Stimulated activated CD4-positive, alpha-beta T cell treated with anti-CD3 and anti-CD28 coated beads, Interleukin-1b, Interleukin-23, amount 100 ng/mL, for 24 hours (primary cell): ENCODE results near the gene FPR1.
"Not testable (repeated sequence)": the region's sequence is repeated elsewhere in the genome, so short reads cannot be mapped to it uniquely, and the experiment has no call there.

Experiments used
- DNase-seq, 4 experiments: peaks; one replicate each; pipeline ENCODE4 v3.0.0-alpha.2; 2020; ENCODE audit warnings: low read depth in 4 of 4, low spot score in 1 of 4

The FPR1 gene

DNA sequence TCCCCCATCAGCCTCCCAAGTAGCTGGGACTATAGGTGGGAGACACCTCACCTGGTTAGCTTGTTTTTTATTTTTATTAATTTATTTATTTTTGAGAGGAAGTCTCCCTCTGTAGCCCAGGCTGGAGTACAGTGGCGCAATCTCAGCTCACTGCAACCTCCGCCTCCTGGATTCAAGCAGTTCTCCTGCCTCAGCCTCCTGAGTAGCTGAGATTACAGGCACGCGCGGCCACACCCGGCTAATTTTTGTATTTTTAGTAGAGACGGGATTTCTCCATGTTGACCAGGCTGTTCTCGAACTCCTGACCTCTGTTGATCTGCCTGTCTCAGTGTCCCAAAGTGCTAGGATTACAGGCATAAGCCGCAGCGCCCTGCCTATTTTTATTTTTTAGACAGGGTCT, 13.2 kb downstream of the FPR1 start:
- not testable (repeated sequence) for DNase-seq

DNA sequence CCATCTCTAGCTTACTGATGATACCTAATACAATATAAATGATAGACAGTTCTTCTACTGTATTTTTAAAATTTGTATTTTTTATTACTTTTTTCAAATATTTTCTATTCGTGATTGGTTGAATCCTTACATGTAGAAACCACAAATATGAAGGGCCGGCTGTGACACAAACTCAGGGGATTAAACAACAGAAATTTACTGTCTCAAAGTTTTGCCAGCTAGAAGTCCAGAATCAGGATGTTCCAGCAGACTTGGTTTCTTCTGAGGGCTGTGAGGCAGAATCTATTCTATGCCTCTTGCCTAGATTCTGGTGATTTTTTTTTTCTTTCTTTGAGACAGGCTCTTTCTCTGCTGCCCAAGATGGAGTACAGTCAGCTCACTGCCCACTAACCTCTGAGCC, 13.8 kb downstream of the FPR1 start:
- no peak for DNase-seq

DNA sequence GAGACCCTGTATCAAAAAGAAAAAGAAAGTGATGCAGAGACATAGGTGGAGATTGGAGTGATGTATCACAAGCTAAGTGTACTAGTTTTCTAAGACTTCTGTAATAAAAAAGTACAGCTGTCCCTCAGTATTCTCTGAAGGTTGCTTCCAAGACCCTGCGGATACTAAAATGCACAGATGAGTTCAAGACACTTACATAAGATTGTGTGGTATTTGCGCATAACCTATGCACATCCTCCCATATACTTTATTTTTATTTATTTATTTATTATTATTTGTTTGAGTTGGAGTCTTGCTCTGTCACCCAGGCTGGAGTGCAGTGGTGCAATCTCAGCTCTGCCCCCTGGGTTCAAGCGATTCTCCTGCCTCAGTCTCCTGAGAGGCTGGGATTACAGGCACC, 14.3 kb downstream of the FPR1 start:
- no peak for DNase-seq

DNA sequence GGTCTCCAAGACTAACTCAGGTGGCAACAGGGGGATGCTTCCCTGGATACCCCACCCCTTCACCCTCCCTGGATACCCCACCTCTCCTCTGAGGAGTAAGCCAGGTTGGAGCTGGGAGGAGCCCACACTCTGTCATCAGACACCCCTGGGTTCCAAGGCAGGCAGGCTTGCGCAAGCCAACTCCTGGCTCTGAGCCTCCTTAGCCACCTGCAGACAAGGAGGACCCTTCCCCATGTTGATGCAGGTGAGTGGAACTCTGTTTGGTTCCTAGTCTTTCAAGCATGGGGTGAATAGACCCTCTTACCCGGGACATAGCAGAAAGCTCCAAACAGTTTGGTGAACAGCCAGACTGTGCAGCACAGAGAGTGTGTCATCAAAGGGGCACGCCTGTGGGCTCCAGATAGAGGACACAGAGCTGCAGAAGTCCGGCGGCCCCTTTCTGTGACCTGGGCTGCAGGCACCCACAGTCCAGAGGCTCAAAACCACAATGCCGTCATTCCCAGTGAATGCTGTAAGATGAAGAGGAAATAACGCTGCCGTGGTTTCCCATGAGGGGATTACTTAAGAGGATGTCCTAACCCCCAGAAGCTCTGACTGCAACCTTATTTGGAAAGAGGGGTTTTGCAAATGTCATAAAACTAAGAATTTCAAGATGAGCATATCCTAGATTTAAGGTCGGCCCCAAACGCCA, 15.8 kb downstream of the FPR1 start:
- DNase-seq, result no peak

DNA sequence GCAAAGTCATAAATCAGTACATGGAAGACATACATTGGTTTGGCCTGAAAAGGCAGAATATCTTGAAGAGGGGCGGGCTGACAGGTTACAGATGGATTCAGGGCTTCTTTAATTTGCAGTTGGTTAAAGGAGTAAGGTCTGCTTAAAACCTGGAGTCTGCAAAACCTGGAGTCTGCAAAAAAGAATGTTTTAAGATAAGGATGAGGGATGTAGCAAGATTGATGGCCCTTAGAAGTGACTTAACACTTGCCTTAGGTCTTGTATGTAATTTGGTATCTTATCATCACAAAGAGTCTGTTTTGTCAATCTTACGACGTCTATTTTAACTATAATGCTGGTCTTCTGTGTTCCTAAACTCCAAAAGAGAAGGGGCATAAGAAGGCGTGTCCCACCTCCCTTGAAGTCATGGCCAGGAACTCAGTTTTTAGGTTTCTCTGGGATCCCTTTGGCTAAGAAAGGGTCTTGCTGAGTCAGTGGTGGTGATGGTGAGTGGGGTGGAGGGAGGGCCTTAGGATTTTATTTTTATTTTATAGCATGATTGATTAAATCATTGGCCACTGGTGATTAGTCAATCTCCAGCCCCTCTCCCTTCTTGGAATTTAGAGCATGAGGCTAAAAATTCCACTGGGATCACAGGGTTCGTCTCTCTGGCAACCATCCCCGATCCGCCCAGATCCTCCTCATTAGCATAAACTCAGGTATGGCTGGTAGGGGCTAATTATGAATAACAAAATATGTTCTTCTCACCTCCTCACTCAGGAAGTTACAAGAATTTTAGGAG, 17.7 kb downstream of the FPR1 start:
- no peak for DNase-seq

DNA sequence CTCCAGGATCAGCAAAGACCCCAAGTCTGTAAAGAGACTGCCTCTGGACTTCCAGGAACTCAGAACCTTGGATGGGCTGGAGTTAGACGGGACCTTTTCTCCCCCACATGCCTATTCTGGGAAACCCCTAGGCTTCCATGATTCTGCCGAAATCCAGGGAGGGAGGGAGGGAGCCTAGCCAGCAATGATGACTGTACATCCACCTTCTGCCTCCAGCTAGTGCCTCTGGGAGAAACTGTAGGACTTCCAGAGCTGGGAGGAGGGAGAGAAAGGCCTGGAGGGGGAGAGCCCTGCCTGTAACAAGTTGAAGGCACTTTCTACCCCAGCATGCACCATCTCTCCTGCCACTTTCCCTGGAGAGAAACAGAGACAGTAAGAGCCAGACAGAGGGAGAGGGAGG, 21.9 kb downstream of the FPR1 start:
- no peak for DNase-seq

DNA sequence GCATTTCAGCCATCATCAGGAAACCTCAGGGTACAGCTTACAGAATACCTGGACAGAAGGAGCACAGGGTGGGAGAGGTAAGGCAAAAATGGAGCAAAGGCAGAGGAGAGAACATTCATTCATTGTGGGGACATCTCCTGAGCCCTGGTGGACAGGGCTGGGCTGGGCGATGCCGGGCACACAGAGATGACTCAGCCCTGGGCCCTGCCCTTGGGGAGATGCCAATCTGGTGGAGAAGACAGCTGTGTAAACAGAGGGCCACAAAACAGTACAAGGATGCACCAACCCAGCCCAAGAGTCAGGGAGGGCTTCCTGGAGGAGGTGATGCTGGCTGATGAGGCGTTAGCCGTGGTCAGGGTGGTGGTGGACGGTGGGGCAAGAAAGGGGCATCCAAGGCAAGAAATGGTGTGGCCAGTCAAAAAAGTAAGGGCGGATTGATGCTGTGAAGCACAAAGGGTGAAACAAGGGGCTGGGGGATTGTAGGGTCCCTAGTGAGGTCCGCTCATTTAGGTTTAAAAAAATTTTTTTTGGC, 24.3 kb downstream of the FPR1 start:
- DNase-seq, result no peak

DNA sequence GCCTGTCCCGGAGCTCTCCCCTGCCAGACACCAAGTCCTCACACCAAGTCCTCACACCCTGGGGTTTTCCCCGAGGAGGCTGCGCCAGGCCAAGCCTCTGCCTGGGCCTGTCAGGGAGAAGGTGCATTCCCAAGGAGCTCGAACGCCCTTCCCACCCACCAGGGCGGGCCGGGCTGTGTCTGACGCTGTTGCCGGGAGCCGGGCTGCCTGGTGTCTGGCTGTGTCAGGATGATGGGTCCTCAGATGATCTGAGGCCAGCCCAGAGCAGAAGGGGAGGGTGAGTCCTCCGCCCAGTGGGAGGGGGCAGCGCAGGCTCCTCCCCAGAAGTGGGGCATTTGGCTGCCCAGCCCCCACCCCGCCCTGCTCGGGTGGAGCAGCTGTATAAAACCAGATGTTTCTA, 25.6 kb downstream of the FPR1 start:
- no peak for DNase-seq

DNA sequence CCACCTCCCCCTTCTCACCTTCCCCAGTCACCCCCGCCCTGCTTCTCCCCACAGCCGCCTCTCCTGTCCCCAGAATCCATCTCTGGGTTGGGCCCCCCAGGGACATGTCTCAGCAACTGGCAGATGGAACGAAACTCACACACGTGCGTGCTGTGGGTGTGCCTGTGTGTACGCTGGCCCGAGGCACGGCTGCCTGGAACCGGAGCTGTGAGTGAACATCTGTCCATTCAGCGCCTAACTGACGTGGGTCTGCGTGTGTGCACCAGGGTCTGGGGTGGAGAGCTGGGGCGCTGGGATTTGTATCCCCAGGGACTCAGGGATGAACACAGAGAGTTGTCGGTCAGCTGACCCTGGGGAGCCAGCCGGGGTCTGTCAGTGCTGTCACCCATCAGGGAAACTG, 27.1 kb downstream of the FPR1 start:
- no peak for DNase-seq

DNA sequence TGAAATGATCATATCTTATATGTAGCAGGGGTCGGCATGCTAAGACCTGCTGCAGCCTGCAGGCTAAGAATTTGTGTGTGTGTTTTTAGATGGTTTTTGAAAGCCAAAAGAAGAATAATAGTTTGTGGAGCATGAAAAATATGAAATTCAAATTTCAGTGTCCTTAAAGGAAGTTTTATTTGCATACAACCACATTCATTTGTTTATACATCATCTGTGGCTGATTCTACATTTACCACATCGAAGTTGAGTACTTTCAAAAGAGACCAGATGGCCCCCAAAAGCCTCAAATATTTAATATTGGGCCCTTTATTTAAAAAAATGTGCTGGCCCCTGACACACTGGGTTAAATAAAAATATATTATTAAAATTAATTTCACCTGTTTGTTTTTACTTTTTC, 29.2 kb downstream of the FPR1 start:
- no peak for DNase-seq

DNA sequence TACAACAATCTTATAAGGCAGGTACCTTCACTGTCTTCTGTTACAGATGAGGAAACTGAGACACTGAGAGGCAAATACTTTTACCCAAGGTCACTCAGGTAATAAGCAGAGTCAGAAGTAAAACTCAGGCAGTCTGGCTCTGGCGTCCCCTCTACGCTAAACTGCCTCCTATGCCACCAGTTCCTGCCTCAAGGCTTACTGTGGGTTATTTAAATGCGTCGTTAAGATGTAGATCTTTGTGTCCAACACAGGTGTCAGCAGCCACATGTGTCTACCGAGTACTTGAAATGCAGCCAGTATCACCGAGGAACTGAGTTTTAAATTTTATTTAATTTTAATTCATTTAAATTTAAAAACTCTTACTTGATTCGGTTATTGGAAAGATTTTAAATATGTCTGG, 29.8 kb downstream of the FPR1 start:
- DNase-seq, result no peak

DNA sequence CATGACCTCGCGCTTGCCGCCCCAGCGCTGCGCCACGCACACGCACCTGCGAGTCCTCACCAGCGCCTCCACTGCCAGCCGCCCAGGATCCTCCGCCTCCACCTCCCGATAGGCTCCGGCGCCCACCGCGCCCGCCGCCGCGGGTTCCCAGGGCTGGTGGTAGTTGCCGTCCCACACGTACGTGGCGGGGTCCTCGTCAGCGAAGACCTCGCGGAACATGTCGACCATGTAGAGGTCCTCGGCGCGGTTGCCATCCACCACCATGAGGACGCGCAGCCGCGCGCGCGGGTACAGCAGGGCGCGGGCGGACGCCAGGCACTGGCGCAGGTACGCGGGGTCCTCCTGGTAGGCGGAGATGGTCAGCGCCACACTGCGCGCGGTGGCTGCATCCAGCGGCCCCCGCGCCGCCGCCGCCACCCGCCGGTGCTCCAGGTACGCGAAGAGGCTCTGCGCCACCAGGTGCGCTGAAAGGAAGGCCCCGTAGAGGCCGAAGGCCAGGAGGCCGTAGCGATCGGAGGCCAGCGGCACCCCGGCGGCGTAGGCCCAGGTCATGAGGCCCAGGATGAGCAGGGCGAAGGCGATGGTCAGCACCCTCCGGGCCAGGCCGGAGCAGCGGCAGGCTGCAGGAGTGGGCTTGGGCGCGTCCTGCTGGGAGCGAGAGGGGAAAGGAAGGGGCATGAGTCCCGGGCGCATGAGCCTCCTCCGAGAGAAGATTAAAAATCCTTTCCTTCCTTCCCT, 32.3 kb downstream of the FPR1 start:
- no peak for DNase-seq

DNA sequence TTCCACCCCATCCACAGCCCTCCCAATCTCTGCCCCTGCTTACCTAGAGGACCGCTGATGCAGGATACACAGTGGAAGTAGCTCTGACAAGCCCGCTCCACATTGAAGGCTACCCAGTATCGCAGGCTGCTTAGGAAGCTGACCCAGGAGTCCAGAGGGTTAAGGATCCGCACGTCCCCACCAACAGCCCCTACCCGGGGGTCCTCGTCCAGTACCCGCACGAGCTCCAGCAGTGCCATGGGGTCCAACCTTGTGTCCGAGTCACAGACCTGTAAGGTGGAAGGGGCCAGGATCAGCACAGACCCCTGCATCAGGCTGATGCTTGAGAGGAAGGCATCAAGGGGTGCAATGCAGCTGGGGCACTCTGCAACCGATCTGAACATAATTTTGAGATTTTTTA, 34.8 kb downstream of the FPR1 start:
- no peak for DNase-seq

DNA sequence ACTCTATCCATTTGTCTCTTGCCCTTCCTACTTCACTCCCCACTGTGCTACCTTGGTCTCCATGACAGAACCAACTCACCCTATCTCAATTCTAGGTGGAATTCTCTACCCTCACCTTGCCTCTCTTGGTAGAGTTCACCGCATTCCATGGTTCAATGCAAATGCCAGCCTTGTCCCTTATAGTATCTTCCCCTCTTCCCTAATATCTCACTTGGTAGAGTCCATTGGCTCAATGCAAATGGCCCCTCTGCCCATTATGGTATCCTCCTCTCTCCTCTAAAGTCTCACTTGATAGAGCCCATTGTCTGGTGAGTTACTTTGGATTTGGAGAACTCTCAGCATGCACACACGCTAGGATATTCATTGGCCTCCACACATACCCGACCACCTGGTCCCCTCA, 35.8 kb downstream of the FPR1 start:
- no peak for DNase-seq

DNA sequence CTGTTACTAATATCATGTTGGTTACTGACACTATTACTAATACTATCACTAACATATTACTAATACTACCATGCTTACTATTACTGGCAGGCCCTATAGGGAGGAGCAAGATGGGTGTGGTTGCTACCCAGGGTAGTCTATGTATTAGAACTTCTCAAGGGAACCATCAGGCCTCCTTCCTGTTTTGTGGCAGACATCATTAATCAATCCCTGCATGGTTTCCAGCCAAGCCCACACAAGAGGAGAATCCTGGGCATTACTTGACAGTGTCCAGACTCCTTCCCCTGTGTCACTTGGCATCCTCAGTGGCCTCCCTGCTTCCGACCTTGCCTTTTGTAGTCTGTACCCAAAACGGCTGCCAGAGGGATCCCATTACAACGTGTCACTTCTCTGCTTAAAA, 36.8 kb downstream of the FPR1 start:
- no peak for DNase-seq

DNA sequence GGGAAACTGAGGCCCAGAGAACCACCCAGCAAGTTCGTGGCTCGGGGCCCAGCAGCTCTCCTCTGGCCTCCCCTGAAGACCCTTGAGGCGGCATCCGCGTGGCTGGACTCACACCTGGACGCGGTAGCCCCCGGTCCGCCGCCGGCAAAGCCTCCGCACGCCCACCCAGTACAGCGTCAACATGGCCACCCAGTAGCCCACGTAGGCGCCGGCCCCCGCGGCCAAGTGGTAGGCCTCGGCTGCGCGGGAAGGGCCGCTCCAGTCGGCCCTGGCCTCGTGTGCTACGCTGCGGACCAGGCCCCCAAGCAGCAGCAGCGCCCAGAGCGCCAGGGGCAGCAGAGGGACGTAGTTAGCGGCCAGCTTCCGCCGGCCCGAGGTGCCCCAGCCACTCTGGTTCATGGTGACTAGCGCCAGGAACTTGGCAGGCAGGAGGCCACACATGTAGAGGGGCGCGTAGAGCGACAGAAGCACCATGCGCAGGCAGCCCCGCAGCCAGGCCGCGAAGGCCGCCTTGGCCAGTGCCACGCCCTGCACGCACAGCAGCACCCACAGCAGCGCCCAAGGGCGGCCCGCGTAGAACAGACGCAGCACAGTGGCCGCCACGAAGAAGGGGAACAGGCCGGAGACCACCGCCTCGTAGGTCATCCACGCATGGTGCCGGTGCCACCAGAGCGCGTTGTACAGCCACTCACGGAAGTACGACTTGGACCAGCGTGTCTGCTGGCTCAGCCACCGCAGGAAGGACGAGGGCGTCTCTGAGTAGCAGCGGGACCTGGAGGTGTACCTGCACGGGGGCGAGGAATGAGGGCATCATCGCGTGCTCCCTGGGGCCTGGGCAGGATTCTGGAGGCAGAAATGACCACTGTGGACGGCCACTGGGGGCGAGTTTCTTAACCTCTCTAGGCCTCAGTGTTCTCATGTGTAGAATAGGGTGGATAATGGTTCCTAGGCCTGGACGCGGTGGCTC, 38.1 kb downstream of the FPR1 start:
- no peak for DNase-seq

DNA sequence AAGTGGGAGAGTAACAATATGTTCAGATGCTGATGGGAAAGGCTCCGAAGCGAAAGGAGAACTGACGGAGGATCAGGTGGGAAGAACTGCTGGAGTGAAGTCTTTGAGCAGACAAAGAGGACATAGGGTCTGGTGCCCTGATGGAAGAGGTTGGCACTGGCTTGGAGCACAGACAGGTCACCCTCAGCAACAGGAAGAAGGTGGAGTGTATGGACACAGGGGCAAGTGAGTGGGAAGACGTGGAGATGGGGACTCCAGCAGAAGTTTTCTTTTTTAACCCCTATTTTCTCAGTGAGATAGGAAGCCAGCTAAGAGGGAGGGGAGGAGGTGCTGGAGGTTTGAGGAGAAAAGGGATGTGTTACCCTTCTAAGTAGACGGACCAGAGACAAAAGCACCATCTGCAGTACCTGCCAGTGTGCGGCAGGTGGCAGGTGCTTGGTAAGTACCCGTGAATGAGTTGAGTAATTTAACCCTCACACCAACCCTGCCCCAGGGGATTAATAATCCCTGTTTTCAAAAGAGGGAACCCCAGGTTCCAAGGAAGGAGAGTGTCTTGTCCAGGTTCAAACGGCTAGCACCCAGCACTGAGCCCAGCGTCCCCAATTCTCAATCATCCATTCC, 39.1 kb downstream of the FPR1 start:
- DNase-seq, result no peak

DNA sequence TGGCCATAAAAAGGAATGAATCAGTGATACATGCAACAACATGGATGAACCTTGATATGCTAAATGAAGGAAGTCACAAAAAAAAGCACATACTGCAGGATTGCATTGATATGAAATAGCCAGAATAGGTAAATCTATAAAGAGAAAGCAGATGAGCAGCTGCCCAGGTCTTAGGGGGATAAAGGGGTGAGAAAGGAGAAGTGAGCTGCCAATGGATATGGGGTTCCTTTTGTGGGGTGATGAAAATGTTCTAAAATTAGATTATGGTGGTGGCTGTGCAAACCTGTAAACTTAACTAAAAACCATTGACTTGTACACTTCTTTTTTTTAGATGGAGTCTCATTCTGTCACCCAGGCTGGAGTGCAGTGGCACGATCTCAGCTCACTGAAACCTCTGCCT, 40.0 kb downstream of the FPR1 start:
- no peak for DNase-seq

DNA sequence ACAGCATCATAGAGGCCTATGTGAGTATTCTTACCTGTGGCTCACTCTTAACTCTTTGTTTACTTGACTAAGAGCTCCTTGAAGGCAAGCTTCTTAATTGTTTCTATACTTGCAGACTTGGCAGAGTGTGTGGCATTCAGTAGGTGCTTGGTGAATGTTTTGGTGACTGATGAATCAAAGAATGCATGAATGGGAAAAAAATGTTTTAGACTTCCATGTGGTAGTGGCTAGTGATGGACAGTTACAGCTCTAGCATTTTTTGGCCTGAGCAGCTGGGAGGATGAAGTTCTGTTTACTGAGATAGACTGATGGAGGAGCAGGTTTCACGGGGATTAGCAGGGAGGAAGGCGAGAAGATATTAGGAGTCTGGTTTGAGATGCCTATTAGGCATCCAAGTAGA, 41.5 kb downstream of the FPR1 start:
- DNase-seq, result no peak

DNA sequence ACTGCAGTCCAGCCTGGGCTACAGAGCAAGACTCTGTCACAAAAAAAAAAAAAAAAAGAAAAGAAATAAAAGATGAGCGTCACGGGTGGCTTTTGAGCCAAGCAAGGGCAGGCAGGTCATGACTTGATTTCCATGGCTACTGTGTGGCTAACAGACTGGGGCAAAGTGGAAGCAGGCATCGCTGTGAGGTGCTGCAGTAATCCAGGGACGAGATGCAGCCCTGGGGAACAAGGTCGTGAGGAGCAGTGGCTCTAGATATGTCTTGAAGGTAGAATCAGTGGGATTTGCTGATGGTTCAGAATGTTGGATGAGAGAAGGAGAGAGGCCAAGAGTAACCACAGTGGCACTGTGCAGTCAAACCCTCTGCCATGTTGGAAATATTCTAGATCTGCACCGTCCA, 42.1 kb downstream of the FPR1 start:
- DNase-seq, result no peak
